ENCODE results near the gene C8A. TPM values are rescaled to one million over a fixed set of nuclear protein-coding genes. Genes with fewer than 3 reads are reported as not detected.

The C8A gene
- total RNA-seq, 2 experiments from 2014 or later, result not detected

GRCh38 chr1:56931686-56932085 is 77.1 kb downstream of the C8A start:
- Mint-ChIP-seq H3K27ac (no peak overlapping the region), H3K9me3 (ENCODE audit: low read depth) (no peaks in the 10 kb centered on the region), H3K27me3 (peaks cover 2% of the 10 kb centered on the region), H3K36me3 (ENCODE audit: low read depth) (no peaks in the 10 kb centered on the region), H3K4me1 (no peaks in the 10 kb centered on the region), H3K4me3 (no peak overlapping the region)
- ChIA-PET POLR2A (no interaction called here), CTCF (no interaction called here)
- DNase-seq (no peak), ATAC-seq (no peak)
- intact Hi-C loops (cut with DNase I, micrococcal nuclease), result no loop called here

GRCh38 chr1:56933161-56933560 is 78.6 kb downstream of the C8A start:
- intact Hi-C loops (cut with DNase I, micrococcal nuclease), result no loop called here
- H3K4me3 Mint-ChIP-seq, result no peak overlapping the region
- no peak overlapping the region for H3K27ac Mint-ChIP-seq
- DNase-seq, result no peak
- H3K27me3 Mint-ChIP-seq, result peaks cover 4% of the 10 kb centered on the region
- H3K4me1 Mint-ChIP-seq, result no peaks in the 10 kb centered on the region
- no peak for ATAC-seq
- no peaks in the 10 kb centered on the region for H3K36me3 Mint-ChIP-seq (ENCODE audit: low read depth)
- ChIA-PET POLR2A (no interaction called here), CTCF (interaction anchor here (0.7 kb wide), 1 partner anchor 1221 kb away, joined by 4 read pairs; no protein-coding TSS in a partner anchor)
- no peaks in the 10 kb centered on the region for H3K9me3 Mint-ChIP-seq (ENCODE audit: low read depth)

- Mint-ChIP-seq H3K27me3 (peaks cover 4% of the 10 kb centered on the region), H3K9me3 (ENCODE audit: low read depth) (no peaks in the 10 kb centered on the region), H3K4me1 (no peaks in the 10 kb centered on the region), H3K4me3 (no peak overlapping the region), H3K36me3 (ENCODE audit: low read depth) (no peaks in the 10 kb centered on the region), H3K27ac (no peak overlapping the region)
- ATAC-seq, result no peak
- DNase-seq, result no peak
- CTCF ChIA-PET, result interaction anchor here (0.7 kb wide), 1 partner anchor 1220 kb away, joined by 4 read pairs; no protein-coding TSS in a partner anchor
- intact Hi-C loops (cut with DNase I, micrococcal nuclease), result no loop called here
- POLR2A ChIA-PET, result no interaction called here
These were observed 79.0 kb downstream of the C8A start for GRCh38 chr1:56933606-56934005.

- ChIA-PET POLR2A (no interaction called here), CTCF (no interaction called here)
- intact Hi-C loops (cut with DNase I, micrococcal nuclease), result no loop called here
- no peak overlapping the region for H3K27ac Mint-ChIP-seq
- no peak overlapping the region for H3K4me3 Mint-ChIP-seq
- ATAC-seq (no peak), DNase-seq (no peak)
- no peaks in the 10 kb centered on the region for H3K4me1 Mint-ChIP-seq
- peaks cover 4% of the 10 kb centered on the region for H3K27me3 Mint-ChIP-seq
- no peaks in the 10 kb centered on the region for H3K36me3 Mint-ChIP-seq (ENCODE audit: low read depth)
- no peaks in the 10 kb centered on the region for H3K9me3 Mint-ChIP-seq (ENCODE audit: low read depth)
These were observed 79.9 kb downstream of the C8A start for GRCh38 chr1:56934430-56935060.

- H3K27me3 Mint-ChIP-seq, result peaks cover 9% of the 10 kb centered on the region
- intact Hi-C loops (cut with DNase I, micrococcal nuclease), result no loop called here
- POLR2A ChIA-PET, result no interaction called here
- no peak overlapping the region for H3K27ac Mint-ChIP-seq
- H3K4me1 Mint-ChIP-seq, result no peaks in the 10 kb centered on the region
- no peak overlapping the region for H3K4me3 Mint-ChIP-seq
- DNase-seq (no peak), ATAC-seq (no peak)
- no peaks in the 10 kb centered on the region for H3K9me3 Mint-ChIP-seq (ENCODE audit: low read depth)
- CTCF ChIA-PET, result interaction anchor here (0.7 kb wide), 1 partner anchor 10 kb away, joined by 3 read pairs; no protein-coding TSS in a partner anchor
- no peaks in the 10 kb centered on the region for H3K36me3 Mint-ChIP-seq (ENCODE audit: low read depth)
These were observed 84.0 kb downstream of the C8A start for GRCh38 chr1:56938646-56939045.

GRCh38 chr1:56939209-56939608 is 84.6 kb downstream of the C8A start:
- H3K9me3 Mint-ChIP-seq (ENCODE audit: low read depth), result no peaks in the 10 kb centered on the region
- no peaks in the 10 kb centered on the region for H3K36me3 Mint-ChIP-seq (ENCODE audit: low read depth)
- POLR2A ChIA-PET, result no interaction called here
- DNase-seq, result no peak
- no peak for ATAC-seq
- H3K4me3 Mint-ChIP-seq, result no peak overlapping the region
- no peak overlapping the region for H3K27ac Mint-ChIP-seq
- intact Hi-C loops (cut with DNase I, micrococcal nuclease), result no loop called here
- H3K27me3 Mint-ChIP-seq, result peaks cover 9% of the 10 kb centered on the region
- CTCF ChIA-PET, result no interaction called here
- no peaks in the 10 kb centered on the region for H3K4me1 Mint-ChIP-seq

- no peaks in the 10 kb centered on the region for H3K4me1 Mint-ChIP-seq
- POLR2A ChIA-PET, result no interaction called here
These were observed 85.4 kb downstream of the C8A start for GRCh38 chr1:56940039-56940438.

GRCh38 chr1:56948403-56949023 is 93.9 kb downstream of the C8A start:
- no peak overlapping the region for H3K4me3 Mint-ChIP-seq
- POLR2A ChIA-PET, result no interaction called here
- CTCF ChIA-PET, result interaction anchor here (0.7 to 1.0 kb wide), 2 partner anchors 10 to 35 kb away, joined by 3 read pairs; no protein-coding TSS in a partner anchor
- DNase-seq (no peak), ATAC-seq (no peak)
- H3K36me3 Mint-ChIP-seq (ENCODE audit: low read depth), result no peaks in the 10 kb centered on the region
- no peaks in the 10 kb centered on the region for H3K4me1 Mint-ChIP-seq
- H3K27me3 Mint-ChIP-seq, result no peaks in the 10 kb centered on the region
- H3K27ac Mint-ChIP-seq, result no peak overlapping the region
- no peaks in the 10 kb centered on the region for H3K9me3 Mint-ChIP-seq (ENCODE audit: low read depth)
- intact Hi-C loops (cut with DNase I, micrococcal nuclease), result no loop called here

More at GRCh38 chr1:56940039-56940438, 85.4 kb downstream of the C8A start:
- ATAC-seq, result no peak
- H3K27ac Mint-ChIP-seq, result no peak overlapping the region
- CTCF ChIA-PET, result no interaction called here
- H3K9me3 Mint-ChIP-seq (ENCODE audit: low read depth), result no peaks in the 10 kb centered on the region
- no peaks in the 10 kb centered on the region for H3K36me3 Mint-ChIP-seq (ENCODE audit: low read depth)
- H3K4me3 Mint-ChIP-seq, result no peak overlapping the region
- peaks cover 9% of the 10 kb centered on the region for H3K27me3 Mint-ChIP-seq
- no peak for DNase-seq
- intact Hi-C loops (cut with DNase I, micrococcal nuclease), result no loop called here

- intact Hi-C loops (cut with DNase I, micrococcal nuclease), result no loop called here
- H3K4me1 Mint-ChIP-seq, result no peaks in the 10 kb centered on the region
- H3K4me3 Mint-ChIP-seq, result no peak overlapping the region
- H3K9me3 Mint-ChIP-seq (ENCODE audit: low read depth), result no peaks in the 10 kb centered on the region
- no peaks in the 10 kb centered on the region for H3K36me3 Mint-ChIP-seq (ENCODE audit: low read depth)
- H3K27ac Mint-ChIP-seq, result no peak overlapping the region
- CTCF ChIA-PET, result interaction anchor here (0.7 kb wide), 1 partner anchor 99 kb away, joined by 3 read pairs; no protein-coding TSS in a partner anchor
- DNase-seq (no peak), ATAC-seq (no peak)
- POLR2A ChIA-PET, result no interaction called here
- H3K27me3 Mint-ChIP-seq, result no peaks in the 10 kb centered on the region
These were observed 97.9 kb downstream of the C8A start for GRCh38 chr1:56952501-56952900.

GRCh38 chr1:56953386-56953785 is 98.8 kb downstream of the C8A start:
- intact Hi-C loops (cut with DNase I, micrococcal nuclease), result no loop called here
- Mint-ChIP-seq H3K27ac (no peak overlapping the region), H3K36me3 (ENCODE audit: low read depth) (no peaks in the 10 kb centered on the region), H3K9me3 (ENCODE audit: low read depth) (no peaks in the 10 kb centered on the region), H3K27me3 (no peaks in the 10 kb centered on the region), H3K4me1 (no peaks in the 10 kb centered on the region), H3K4me3 (no peak overlapping the region)
- ChIA-PET CTCF (no interaction called here), POLR2A (no interaction called here)
- DNase-seq (no peak), ATAC-seq (no peak)

- no peak overlapping the region for H3K4me3 Mint-ChIP-seq
- H3K36me3 Mint-ChIP-seq (ENCODE audit: low read depth), result no peaks in the 10 kb centered on the region
- ChIA-PET CTCF (no interaction called here), POLR2A (no interaction called here)
- intact Hi-C loops (cut with DNase I, micrococcal nuclease), result no loop called here
- no peaks in the 10 kb centered on the region for H3K4me1 Mint-ChIP-seq
- no peaks in the 10 kb centered on the region for H3K27me3 Mint-ChIP-seq
- DNase-seq (no peak), ATAC-seq (no peak)
- no peak overlapping the region for H3K27ac Mint-ChIP-seq
- H3K9me3 Mint-ChIP-seq (ENCODE audit: low read depth), result no peaks in the 10 kb centered on the region
These were observed 100.1 kb downstream of the C8A start for GRCh38 chr1:56954664-56955063.

- no peak for DNase-seq
- H3K4me3 Mint-ChIP-seq, result no peak overlapping the region
- intact Hi-C loops (cut with DNase I, micrococcal nuclease), result no loop called here
- ATAC-seq, result no peak
- CTCF ChIA-PET, result no interaction called here
- POLR2A ChIA-PET, result no interaction called here
- no peaks in the 10 kb centered on the region for H3K36me3 Mint-ChIP-seq (ENCODE audit: low read depth)
- H3K9me3 Mint-ChIP-seq (ENCODE audit: low read depth), result no peaks in the 10 kb centered on the region
- no peaks in the 10 kb centered on the region for H3K4me1 Mint-ChIP-seq
- no peak overlapping the region for H3K27ac Mint-ChIP-seq
- peaks cover 2% of the 10 kb centered on the region for H3K27me3 Mint-ChIP-seq
These were observed 103.3 kb downstream of the C8A start for GRCh38 chr1:56957931-56958330.

Measured in activated CD4-positive, alpha-beta T cell treated with anti-CD3 and anti-CD28 coated beads for 36 hours (primary cell).